ENCODE results near the gene FAM83F. TPM values are rescaled to one million over a fixed set of nuclear protein-coding genes. Genes with fewer than 3 reads are reported as not detected.
"Not testable (repeated sequence)": the region's sequence is repeated elsewhere in the genome, so short reads cannot be mapped to it uniquely, and the experiment has no call there.

The FAM83F gene
- total RNA-seq, 1 donor from 2014 or later = 0.41 TPM

DNA sequence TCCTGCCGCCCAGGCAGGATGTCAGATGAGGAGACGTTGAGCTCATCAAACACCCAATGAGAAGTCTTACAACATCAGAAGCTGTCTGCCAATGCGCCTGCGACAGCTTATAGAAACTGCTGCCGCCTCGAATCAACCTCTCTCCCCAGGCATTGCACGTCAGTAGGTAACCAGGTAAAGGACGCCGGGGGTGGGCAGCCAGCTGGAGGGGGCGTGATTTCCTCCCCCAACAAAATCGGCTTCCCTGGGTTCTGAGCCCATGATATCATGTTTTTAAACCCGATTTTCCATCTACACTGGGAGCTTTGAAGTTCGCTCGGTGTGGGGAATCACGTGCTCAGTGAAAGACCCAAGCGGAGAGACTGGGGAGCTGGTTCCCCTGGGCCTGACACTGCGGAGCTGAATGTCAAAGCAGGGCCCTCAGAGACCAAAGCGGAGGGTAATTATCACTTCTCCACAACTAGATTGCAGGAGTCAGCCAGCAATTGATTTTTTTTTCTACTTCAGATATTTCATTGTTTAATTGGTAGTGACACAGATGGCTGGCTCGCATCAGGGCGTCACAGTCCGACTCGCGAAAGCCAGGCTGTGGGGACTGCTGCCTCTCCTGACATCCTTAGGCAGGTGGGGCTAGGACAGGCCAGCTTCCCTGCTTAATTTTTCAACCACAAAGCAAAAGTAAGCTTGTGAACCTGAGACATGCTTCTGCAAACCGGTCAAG lies 15.4 kb downstream of the FAM83F start:
- DNase-seq (ENCODE audit: low spot score in 2 of 2) (no peak), FAIRE-seq (no peak)

DNA sequence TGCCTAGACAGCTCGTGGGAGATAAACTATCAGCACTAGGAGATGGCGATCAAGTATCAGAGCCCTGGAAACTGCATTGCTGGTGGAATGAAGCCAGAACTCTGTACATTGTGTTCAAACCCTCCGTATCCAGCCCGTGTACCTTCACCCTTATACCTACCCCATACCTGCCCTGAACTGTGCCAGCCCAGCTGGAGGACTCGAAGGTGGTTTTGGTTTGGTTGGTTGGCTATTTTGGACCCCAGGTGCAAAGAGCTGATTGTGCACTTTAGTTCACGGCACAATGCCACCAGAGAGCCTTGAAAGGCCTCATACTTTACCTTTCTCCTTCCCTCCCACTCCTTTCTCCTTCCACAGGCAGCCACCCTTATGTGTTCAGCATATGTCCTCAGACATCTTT lies 16.0 kb downstream of the FAM83F start:
- DNase-seq (ENCODE audit: low spot score in 2 of 2) = no peak
- FAIRE-seq = no peak

DNA sequence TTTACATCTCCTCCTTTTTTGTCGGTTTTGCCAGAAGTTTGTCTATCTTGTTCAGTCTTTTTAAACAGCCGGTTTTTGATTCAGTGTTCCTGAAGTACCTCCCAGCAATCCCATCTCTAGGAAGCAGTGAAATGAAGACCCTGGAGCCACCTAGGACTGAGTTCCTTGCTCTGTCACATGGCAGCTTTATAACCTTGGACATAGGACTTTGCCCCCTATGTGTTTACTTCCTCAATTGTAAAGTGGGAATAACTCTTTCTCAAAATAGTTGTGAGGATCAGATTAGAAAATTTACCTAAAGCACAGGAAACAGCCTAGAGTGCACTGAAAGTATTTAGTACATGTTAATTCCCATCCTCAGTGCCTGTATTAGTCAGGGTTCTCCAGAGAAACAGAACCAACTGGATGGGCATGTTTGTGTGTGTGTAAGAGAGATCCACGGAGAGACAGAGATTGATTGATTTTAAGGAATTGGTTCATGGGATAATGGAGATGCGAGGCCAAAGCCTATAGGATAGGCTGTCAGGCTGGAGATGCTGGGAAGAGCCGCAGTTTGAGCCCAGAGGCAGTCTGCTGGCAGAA lies 20.0 kb downstream of the FAM83F start:
- no peak for FAIRE-seq

DNA sequence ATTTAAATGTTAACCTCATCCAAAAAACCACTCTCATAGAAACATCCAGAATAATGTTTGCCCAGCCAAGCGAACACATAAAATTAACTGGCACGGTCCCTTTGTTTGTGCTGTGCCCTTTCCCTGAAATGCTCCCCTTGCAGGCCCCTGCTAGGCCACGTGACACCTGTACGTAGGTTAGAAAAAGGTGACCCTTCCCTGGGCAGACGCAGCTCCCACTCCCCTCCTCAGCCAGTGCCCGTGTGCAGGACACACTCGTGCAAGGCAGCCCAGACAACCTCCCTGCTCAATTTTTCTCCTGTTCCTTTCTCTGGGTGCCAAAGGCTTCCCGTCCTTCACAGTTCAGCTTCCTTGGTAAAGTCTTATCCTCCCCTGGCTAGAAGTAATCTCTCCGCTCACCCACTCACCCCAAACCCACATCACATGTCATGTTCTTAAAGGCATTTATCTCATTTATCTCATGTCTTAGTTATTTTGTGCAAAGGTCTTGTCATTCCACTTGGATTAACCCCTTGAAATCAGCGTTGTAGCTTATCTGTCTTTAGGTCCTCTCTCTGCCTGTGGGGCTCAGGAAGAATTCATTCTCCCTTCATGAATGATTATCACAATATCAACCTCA lies 20.7 kb downstream of the FAM83F start:
- DNase-seq (ENCODE audit: low spot score in 2 of 2) (no peak), FAIRE-seq (no peak)

More for the DNA sequence above, 20.0 kb downstream of the FAM83F start:
- DNase-seq (ENCODE audit: low spot score in 2 of 2) = no peak

DNA sequence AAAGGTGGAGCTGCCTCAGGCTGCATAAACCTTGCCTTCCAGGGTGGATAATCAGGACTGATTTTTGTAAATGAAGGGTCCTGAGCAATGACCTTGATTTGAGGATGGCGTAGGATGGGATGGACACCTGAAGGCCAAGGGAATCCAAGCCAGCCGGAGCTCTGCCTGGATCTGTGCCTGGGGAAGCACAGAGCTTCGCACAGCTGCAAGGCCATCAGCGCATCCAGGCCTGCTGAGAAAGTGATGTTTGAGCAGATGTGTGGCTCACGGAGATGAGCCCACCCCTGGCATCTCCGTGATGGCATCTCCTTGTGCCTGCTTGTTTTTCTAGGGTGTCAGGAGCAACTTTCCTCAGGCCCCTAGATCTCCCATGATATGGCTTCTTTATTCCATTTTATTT lies 23.3 kb downstream of the FAM83F start:
- no peak for FAIRE-seq
- DNase-seq (ENCODE audit: low spot score in 2 of 2) = no peak

DNA sequence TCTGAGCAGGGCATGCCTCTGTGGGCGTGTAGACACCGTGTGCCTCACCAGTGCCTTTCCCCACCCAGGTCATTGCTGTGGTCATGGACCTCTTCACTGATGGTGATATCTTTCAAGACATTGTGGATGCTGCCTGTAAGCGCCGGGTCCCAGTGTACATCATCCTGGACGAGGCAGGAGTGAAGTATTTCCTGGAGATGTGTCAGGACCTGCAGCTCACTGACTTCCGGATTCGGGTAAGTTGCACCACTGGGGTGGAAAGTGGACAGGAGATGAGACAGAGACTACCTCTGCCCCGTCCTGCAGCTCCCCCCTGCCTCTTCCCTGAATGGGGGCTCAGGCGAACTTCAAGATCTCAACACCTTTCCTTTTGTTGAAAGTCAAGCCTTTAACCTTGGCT lies 24.3 kb downstream of the FAM83F start:
- no peak for DNase-seq (ENCODE audit: low spot score in 2 of 2)
- no peak for FAIRE-seq

DNA sequence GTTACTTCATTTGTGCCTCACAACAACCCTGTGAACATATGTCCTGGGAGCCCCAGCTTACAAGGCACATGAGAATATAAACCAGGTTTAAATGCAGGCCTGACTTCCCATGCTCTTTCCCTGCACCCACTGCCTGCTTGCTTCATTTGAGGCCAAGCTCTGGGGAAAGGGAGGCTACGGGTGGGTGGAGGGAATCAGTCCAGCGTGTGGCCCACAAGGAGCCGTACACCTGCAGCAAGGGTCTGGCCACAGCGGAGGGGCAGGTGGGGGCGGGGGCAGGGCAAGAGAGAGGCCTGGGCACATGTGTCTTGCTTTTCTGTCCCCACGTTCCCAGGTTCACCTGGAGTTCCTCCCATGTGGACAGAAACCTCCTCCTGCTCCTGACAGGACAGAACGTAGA lies 26.2 kb downstream of the FAM83F start:
- DNase-seq (ENCODE audit: low spot score in 2 of 2) = no peak
- no peak for FAIRE-seq

DNA sequence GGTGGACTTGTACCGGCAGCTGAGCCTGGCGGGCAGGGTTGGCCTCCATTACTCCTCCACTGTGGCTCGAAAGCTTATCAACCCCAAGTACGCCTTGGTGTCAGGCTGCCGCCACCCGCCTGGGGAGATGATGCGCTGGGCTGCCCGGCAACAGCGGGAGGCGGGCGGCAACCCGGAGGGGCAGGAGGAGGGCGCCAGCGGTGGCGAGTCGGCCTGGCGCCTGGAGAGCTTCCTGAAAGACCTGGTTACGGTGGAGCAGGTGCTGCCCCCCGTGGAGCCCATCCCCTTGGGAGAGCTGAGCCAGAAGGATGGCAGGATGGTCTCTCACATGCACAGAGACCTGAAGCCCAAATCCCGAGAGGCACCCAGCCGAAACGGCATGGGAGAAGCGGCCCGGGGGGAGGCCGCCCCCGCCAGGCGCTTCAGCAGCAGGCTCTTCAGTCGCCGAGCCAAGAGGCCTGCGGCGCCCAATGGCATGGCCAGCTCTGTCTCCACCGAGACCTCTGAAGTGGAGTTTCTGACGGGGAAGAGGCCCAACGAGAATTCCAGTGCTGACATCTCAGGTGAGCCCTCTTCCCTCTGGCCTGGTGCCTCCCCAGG lies 26.7 kb downstream of the FAM83F start:
- DNase-seq (ENCODE audit: low spot score in 2 of 2) (no peak), FAIRE-seq (no peak)

DNA sequence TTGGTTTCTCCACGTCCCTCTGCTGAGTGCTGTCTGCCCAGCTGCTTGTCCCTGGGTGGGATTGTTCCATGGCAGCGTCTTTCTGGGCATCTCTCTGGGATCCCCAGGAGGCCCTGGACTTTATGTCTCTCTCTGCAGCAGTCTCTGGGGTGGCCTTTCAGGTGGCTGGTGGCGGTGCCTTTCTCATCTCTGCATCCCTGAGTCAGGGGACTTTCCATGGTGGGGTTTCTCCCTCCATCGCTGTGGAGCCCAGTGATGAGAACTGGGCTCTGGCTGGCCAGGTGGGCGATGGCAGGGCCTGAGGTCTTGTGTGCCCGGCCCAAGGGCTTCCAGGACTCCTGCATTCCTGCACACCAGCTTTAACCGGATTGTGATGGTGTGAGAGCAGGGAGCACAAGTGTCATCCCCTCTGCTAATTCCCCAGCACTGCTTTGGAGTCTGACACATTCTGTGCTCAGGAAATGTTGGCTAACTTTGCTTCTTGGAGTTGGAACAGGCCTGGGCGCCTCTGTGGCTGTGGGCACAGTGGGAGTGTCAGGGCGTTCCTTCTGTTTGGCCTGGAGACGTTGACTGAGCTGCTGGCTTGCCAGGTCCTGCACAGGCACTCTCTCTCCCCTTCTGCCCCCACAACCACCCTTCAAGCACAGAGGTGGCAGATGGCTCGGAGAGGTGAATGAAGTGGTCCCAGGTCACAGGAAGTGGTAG lies 27.9 kb downstream of the FAM83F start:
- no peak for FAIRE-seq
- no peak for DNase-seq (ENCODE audit: low spot score in 2 of 2)

DNA sequence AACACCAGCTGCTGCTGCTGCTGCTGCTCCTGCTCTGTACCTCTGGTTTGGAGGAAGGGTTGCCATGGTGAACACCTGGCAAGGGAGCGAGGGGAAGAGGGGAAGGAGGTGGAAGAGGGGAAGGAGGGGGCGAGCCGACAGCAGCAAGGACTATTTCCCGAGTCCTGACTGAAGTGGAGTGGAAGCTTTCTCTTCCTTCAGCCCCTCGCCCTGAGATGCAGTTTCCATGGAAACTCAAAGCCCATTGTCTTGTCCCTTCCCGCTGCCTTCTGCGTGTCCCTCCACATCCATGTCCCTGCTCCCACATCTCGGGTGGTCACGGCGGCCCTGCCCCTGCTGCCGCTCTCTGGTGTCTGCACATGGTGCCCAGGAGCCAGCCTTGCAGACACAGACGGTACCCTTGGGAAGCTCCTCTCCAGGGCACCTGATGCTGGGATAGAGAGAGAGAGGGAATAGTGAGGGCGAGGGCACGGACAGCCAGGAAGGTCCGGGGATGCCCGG lies 28.6 kb downstream of the FAM83F start:
- FAIRE-seq (no peak), DNase-seq (ENCODE audit: low spot score in 2 of 2) (no peak)

DNA sequence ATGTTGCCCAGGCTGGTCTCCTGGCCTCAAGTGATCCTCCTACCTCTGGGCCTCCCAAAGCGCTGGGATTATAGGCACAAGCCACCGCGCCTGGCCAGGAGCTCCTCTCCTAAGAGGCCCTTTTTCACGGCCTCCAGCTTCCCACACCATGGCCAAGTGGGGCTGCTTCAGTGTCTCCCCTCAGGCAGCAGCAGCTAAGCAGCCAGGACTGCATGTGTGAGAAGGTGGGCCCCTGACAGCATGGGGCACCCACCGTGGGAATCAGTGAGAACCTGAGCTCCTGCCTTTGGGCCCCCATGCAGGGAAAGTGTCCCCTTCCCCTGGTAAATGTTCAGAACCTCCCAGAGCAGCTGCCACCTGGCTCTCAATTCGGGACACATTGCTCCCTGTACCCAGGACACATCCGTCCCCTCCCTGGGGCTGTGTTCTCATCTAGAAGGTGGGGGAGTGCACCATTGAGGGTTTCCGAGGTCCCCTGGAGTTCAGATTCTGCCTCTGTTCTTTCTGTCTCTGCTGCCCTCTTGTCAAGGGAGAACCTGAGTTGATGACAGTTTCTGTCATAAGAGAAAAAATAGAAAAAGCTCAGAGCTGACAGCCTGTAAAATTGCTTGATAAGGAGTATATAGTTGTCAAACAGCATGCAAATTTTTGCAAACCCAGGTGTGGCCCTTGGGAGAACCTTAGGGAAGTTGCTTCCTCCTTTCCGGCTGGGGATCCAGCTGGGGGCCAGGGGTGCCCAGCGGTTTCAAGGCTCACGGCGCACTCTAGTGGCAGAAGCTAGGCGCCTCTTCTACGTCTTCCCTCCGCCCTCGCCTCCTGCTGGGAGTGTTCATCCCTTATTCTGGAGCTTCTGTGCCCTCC lies 29.7 kb downstream of the FAM83F start:
- no peak for FAIRE-seq
- DNase-seq (ENCODE audit: low spot score in 2 of 2) = peak; percentile 75 to 87

DNA sequence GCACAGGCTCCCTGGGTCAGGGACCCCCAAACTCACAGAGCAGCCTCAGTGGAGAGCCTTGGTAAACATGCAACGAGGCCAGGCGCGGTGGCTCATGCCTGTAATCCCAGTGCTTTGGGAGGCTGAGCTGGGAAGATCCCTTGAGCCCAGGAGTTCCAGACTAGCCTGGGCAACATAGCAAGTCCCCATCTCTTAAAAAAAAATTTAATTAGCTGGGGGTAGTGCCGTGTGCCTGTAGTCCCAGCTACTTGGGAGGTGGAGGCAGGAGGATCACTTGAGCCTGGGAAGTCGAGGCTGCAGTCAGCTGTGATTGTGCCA lies 30.3 kb downstream of the FAM83F start:
- not testable (repeated sequence) for FAIRE-seq; DNase-seq (ENCODE audit: low spot score in 2 of 2)

DNA sequence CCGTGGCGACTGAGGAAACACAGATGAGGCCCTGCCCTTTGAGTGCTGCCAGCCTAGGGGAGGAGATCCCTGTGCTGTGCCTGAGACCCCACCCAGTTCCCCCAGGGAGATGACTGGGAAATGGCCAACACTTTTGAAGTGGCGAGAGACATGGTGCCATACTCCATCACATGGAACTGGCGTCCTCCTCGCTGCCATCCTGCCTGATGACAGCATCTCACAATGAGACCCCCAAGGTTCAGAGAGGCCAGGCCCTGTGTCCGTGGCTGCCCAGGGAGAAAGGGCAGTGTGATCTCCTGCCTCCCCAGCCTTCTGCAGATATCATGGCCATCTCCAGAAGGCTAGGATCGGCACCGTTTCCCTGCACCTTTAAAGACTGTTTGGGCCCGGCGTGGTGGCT lies 31.1 kb downstream of the FAM83F start:
- FAIRE-seq (no peak), DNase-seq (ENCODE audit: low spot score in 2 of 2) (no peak)

DNA sequence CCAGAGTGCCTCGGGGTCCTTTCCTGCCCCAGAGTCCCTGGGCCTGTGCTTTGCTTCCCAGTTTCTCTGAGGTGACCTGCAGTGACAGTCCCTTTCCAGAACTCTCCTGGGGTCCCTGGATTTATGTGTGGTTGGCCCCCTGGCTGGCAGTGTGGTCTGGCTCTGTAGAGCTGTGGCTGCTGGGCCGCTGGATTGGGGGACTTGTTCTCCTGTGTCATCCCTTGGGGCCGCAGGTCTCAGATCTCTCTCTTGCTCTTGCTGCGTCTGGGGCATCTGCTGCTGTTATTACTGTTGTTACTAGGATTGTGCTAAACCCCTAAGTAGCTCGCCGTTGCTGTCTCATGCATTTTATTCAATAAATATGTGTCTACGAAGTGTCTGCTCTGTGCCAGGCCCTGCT lies 31.9 kb downstream of the FAM83F start:
- FAIRE-seq = no peak
- DNase-seq (ENCODE audit: low spot score in 2 of 2) = no peak

DNA sequence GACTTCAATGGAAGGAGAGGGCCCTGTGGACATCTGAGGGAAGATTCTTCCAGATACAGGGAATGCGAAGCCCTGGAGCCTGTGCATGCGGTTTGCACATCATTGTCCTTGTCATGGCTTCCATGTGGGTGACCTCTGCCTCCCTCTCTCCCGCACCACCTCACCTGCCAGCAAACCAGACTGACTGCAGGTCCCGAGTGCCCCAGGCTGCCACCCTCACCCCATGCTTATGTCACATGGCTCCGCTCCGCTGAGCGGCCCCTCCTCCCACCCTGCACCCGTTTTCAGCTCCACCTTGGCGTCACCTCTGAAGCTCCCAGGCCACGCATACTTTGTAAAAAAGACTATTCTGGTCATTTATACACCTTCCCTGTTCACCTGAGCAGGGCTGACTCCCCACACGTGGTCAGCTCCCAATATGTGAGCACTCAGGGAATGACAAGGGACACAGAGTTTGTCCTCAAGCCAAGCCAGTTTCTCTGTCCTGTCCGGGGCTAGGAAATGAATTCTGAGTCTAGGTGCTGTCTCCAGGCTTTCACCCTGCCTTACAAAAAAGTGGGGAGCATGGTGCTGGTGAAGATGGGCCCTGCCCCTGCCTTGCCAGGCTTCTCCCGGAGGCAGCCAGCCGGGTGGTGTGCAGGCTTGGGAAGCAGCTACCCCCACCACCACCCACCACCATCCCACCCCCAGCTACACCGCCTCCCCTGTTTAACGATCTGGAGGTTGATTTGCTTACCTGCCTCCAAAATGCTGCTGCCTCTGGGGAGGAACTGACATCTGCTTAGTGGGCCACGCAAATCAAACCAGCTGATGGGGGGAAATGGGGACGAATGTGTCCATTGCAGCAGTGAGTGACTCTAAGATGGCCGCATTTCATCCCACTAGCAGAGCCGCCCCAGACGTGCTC lies 32.7 kb downstream of the FAM83F start:
- no peak for DNase-seq (ENCODE audit: low spot score in 2 of 2)
- no peak for FAIRE-seq

DNA sequence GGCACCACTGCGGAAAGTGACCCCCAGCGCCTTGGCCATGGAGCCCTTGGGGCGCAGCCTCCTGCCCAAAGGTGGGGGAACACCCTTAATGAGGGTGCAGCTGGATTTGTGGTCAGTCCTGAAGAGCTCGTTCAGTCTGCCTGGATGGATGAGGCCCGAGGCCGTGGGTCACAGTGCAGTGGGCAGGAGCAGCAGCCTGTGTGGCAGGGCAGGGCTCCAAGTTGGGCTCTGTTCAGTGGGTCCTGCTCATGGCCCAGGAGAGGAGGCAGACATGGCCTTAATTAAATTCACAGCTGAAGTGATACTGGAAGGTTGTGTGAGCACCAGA lies 33.3 kb downstream of the FAM83F start:
- FAIRE-seq (no peak), DNase-seq (ENCODE audit: low spot score in 2 of 2) (no peak)

DNA sequence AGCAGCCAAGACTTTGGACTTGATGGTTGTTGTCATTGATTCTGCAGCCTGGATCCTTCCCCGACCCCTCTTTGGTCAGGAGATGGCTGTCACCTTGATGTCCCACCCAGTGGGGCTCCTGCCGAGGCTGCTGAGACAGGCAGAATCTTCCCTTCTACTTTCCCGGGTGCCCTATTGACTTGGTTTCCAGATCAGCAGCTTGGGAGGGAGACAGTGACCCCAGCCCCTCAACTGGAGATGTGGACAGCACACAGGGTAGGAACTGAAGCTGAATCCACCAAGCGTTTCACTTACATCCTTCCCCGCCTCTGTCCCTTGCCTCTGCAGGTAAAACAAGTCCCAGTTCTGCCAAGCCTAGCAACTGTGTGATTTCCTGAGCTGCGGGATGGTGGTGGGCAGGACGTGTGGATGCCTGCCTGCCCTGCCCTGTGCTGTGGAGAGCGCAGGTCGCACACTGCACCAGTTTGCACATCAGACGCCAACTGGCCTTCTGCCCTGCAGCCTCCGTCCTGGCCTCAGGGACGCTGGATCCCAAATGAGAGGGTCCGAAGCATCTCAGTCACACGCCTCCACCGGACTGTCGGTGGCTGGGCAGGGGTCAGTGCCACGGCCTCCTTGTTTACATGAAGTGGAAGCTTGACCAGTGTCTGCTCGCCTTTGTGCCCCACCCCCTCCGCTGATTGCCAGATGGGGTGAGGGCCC lies 34.6 kb downstream of the FAM83F start:
- FAIRE-seq (no peak), DNase-seq (ENCODE audit: low spot score in 2 of 2) (no peak)

DNA sequence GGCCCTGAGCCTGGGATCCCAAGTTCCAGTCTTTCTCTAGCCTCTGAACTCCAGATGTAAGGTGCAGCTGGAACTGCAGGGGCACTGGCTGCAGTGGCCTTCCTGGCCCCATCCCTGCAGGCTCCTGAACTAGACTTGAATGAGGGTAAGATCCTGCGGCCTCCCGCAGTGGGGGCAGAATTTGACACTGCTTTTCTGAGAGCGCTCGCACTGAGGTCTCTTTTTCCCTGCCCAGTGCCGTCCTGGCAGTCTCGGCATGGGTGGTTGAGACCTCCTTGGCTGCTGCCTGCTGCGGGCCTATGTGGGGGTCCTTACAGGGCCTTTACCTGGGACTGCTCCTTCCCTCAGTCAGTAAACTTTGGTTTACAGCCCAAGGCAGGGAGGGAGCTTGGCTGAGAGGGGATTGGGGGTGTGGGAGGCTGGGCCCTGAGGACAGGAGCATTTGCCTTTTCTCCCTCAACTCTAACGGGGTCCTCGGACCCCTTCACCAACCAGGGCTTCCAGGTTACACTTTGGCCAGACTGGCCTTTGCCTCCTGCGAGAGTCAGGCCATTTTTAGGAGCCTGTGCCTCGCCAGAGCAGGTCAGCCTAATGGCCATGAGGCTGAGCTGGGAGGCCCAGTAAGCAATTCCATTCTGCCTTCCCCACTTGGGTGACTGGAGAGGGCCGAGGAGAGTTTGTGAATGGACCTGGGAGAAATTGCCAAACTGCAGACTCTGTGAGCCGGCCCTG lies 35.4 kb downstream of the FAM83F start:
- FAIRE-seq (no peak), DNase-seq (ENCODE audit: low spot score in 2 of 2) (no peak)

Data from frontal cortex (tissue), 4 donors.